ENCODE results near the gene MRLN. TPM values are rescaled to one million over a fixed set of nuclear protein-coding genes. Genes with fewer than 3 reads are reported as not detected.
"Not testable (repeated sequence)": the region's sequence is repeated elsewhere in the genome, so short reads cannot be mapped to it uniquely, and the experiment has no call there.

MRLN gene
- total RNA-seq: not detected

GRCh38 chr10:59753267-59753666 lies at the start of gene MRLN:
Gene MRLN, minus strand, starts transcription at chr10:59753455.
- no peak for DNase-seq

- DNase-seq: no peak
These were observed 47.9 kb upstream of the MRLN start for GRCh38 chr10:59801171-59801570.

- no peak for DNase-seq
These were observed 46.2 kb upstream of the MRLN start for GRCh38 chr10:59799421-59799820.

DNA sequence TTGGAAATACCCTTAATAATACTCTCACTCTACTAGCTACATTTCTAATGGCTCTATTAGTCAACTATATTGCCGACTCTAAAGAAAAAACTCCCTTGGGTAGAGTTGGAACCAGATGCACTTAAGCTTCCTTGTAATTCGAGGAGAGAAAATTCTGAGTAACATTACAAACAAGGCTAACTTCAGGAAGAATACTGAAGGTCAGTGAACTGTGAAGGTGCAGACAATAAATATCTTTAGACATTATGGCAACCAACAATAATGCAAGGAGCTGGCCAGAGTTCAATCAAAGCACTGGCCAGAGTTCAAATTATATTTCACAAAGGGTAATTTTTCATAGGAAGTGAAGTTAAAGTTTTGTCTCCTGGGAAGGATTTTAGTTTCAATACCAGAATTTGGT lies 40.7 kb upstream of the MRLN start:
- DNase-seq: no peak

DNA sequence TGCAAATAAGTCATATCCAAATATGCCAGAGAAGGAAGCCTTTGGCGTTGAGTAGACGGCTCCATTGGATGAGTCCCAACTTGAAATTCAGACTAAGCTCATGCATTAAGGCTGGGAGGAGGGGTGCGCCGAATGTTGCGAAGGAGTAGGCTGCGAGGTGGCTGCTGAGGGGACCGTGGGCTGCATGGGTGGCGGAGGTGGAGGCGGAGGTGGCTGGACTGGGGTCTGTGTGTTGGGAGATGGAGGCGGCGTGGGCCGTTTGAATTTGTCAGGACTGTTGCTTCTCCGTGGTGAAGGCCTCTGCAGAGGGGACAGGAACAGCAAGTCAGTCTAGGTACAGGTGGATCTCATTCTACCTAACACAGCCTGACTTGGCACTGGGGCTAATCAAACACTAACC lies 39.6 kb upstream of the MRLN start:
- DNase-seq: no peak

GRCh38 chr10:59791601-59792000 lies 38.3 kb upstream of the MRLN start:
- no peak for DNase-seq

- DNase-seq: not testable (repeated sequence)
These were observed 36.8 kb upstream of the MRLN start for GRCh38 chr10:59790080-59790479.

DNA sequence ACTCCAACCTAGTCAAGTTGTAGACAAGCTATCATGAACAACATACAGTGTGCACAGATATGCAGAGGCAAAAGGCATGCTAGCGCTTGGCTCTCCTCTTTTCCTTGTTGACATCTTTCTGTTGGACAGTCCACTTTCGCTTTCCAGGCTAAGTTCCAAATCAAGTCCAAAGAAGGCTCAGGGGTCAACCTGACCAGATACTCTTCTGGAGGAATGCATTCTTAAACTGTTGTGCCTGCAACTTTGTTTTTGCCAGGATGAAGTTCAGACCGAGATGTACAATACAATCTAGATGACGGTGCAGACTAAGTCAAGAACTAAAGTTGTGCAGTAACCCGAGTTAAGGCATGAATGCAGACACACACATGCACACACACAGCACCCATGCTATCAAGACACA lies 35.7 kb upstream of the MRLN start:
- DNase-seq: not testable (repeated sequence)

DNA sequence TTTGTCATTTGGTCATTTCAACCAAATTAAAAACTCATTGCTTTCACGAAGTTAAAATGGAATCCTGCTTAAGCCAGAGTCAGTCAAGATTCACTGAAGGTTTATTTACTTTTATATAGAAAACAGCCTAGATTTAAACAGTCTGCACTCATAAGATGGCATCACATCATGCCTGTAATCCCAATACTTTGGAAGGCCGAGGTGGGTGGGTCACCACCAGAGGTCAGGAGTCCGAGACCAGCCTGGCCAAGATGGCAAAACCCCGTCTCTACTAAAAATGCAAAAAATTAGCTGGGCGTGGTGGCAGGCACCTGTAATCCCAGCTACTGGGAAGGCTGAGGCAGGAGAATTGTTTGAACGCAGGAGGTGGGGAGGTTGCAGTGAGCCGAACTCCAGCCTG lies 33.8 kb upstream of the MRLN start:
- DNase-seq: not testable (repeated sequence)

DNA sequence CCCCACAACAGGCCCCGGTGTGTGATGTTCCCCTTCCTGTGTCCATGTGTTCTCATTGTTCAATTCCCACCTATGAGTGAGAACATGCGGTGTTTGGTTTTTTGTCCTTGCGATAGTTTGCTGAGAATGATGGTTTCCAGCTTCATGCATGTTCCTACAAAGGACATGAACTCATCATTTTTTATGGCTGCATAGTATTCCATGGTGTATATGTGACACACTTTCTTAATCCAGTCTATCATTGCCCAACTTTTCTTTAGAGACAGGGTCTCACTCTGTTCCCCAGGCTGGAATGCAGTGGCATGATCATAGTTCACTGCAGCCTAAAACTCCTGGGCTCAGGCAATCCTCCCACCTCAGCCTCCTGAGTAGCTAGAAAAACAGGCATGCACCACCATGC lies 32.2 kb upstream of the MRLN start:
- not testable (repeated sequence) for DNase-seq

GRCh38 chr10:59781511-59781910 lies 28.3 kb upstream of the MRLN start:
- no peak for DNase-seq

- no peak for DNase-seq
These were observed 26.7 kb upstream of the MRLN start for GRCh38 chr10:59779756-59780533.

DNA sequence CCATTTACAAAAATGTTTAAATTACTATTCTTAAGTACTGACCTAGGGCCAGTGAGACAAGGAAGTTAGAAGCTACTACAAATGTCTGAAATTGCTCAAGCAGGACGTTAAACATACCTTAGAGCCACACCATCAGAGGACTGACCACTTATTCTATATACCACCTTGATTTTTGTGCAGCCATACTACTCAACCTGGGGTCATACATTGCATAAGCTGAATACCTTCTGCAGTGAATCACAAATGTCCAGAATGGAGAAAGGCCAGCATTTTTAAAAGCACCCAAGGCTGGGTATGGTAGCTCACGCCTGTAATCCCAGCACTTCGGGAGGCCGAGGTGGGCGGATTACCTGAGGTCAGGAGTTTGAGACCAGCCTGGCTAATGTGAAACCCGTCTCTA lies 21.2 kb upstream of the MRLN start:
- DNase-seq: no peak

DNA sequence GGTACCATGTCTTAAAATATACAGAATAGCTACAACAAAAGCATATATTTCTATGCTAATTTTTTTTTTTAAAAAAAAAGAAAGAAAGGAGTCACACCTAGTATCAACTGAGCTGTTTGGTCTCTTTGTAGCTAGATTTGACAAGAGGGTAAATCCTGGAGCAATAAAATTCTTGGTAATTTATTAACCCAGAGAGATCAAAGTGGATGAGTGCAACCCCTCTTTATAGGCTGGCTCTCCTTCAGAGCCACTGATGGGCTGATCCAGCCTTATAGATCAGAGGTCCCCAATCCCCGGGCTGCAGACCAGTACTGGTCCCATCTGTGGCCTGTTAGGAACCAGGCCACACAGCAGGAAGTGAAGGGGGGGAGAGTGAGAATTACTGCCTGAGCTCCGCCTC lies 19.8 kb upstream of the MRLN start:
- no peak for DNase-seq

DNA sequence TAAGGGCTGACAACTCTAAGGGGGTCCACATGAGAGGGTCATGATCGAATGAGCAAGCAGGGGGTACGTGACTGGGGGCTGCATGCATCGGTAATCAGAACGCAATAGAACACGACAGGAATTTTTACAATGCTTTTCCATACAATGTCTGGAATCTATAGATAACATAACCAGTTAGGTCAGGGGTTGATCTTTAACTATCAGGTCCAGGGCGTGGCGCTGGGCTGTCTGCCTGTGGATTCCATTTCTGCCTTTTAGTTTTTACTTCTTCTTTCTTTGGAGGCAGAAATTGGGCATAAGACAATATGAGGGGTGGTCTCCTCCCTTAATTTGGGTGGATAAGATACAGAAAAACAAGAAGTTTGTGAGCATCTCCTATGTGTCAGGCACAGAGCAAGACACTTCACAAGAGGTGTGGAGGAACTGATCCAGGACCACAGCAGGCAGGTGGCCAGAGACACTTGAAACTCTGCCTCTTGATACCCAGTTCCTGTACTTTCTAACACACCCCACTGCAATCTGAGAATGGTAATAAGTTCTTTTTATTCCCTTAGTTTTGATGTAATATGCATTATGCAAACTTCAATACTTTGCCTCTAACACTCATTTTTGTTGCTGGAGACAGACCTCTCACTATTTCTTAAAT lies 18.0 kb upstream of the MRLN start:
- DNase-seq: no peak

DNA sequence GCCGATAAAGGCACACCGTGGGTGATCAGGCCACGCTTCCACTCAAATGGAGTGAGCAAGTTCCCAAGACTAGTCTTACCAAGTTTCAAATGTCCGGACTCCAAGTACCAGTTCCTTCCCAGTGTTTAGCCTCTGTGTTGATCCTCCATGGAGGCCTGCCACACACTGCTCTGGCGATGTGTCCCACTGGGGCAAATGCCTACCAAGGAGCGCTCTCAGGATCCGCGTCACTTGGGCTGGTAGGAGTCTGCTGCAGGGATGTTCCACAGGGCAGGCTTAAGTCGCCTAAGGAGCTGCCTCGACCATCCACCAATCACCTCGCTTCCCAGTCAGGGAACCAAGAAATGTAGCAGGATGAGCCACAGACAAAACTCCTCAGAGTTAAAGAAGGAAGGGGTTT lies 17.4 kb upstream of the MRLN start:
- DNase-seq: no peak

- DNase-seq: no peak
These were observed 9.2 kb upstream of the MRLN start for GRCh38 chr10:59762505-59762904.

GRCh38 chr10:59757966-59758365 lies 4.7 kb upstream of the MRLN start:
- no peak for DNase-seq

DNA sequence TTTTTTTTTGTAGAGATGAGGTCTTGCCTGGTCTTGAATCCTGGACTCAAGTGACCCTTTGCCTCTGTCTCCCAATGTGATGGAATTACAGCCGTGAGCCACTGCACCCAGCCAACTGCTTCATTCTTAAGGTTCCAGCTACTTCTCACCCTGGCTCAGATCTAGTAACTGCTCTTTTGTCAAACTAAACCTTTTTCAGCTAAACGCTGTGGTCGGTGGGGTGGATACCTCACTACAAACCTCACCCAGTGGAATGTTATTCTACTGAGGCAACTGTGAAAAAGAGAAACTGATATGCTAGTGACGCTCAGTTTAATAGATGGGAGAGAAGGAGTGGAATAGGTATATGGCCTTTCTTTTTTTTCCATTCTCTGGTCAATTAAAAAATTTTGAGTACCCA lies 1.7 kb upstream of the MRLN start:
- no peak for DNase-seq

GRCh38 chr10:59752278-59752940 lies 846 bp downstream of the MRLN start:
- DNase-seq: no peak

DNA sequence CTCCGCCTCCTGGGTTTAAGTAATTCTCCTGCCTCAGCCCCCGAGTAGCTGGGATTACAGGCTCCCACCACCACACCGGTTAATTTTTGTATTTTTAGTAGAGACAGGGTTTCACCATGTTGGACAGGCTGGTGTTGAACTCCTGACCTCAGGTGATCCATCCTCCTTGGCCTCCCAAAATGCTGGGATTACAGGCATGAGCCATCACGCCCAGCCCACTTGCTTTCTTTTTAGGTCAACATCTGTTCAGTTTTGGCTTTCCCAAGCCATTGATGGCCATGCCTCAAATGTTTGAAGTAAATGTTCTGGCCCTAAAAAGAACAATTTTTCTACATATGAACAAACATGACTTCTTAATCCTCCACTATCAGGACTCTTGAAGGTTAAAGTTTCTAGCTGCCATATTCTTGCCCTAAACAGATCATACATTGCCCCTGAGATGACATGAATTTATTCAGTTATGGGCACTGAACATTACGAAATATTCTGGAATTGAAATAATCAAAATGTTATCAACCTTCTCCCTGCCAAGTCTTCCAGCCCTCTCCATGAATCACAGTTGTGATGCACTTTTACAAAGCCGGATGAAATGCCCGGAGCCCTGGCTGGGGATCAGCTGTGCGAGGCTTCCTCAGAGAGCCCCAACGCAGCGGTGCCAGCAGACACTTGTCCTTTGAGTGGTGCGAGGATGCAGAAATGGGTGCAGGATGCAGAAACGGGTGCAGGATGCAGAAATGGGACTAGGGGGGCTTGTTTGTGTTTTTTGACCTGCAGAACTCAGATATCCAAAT lies 2.9 kb downstream of the MRLN start:
- no peak for DNase-seq

GRCh38 chr10:59748834-59749233 lies 4.4 kb downstream of the MRLN start:
- DNase-seq: no peak

DNA sequence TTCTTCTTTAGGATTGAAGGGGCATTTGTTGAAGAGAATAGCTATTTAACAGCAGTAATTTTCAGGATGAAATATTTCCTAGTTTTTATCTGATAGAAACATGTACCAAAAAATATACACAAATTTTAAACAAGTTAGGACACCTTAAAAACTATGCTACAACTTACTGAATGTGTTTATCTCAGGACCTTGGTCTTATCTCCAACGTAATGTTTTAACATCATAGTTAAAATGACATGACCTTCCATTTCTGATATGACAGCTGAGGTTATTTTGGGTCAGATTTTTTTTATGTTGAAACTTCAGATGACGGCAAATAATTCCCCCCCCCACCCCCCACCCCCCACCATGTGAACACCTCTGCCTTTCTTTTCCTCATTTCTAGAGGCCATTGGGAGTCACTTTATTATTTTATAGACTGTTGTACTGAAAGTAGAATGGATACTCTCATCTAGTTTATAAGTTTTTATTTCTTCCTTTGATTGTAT lies 8.0 kb downstream of the MRLN start:
- no peak for DNase-seq
